ENCODE data around the gene RAB40C.

RAB40C gene, protein sequence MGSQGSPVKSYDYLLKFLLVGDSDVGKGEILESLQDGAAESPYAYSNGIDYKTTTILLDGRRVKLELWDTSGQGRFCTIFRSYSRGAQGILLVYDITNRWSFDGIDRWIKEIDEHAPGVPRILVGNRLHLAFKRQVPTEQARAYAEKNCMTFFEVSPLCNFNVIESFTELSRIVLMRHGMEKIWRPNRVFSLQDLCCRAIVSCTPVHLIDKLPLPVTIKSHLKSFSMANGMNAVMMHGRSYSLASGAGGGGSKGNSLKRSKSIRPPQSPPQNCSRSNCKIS

GRCh38 chr16:589658-590187 is at the start of gene RAB40C:
Gene RAB40C, plus strand, starts transcription at chr16:590066. Its CDS starts 226 bp downstream, at chr16:590292.
- Histone ChIP-seq H3K36me3 (ENCODE audit: control insufficient read depth, insufficient read depth, low read length) (peaks cover 3% of the 10 kb centered on the region), H3K9ac (ENCODE audit: low read depth, low read length) (peak within 1 kb of the TSS; percentile 94), H3K4me3 (ENCODE audit: low read depth, low read length) (peak within 1 kb of the TSS; percentile 97), H3K27me3 (ENCODE audit: control insufficient read depth, insufficient read depth, low read length) (peaks cover 21% of the 10 kb centered on the region), H3K4me1 (ENCODE audit: control insufficient read depth, insufficient read depth, low read length) (no peaks in the 10 kb centered on the region), H3K9me3 (ENCODE audit: control insufficient read depth, insufficient read depth, low read length) (no peaks in the 10 kb centered on the region)

- Histone ChIP-seq H3K4me1 (ENCODE audit: control insufficient read depth, insufficient read depth, low read length) (no peaks in the 10 kb centered on the region), H3K9ac (ENCODE audit: low read depth, low read length) (no peak overlapping the region), H3K36me3 (ENCODE audit: control insufficient read depth, insufficient read depth, low read length) (peaks cover 11% of the 10 kb centered on the region), H3K9me3 (ENCODE audit: control insufficient read depth, insufficient read depth, low read length) (no peaks in the 10 kb centered on the region), H3K4me3 (ENCODE audit: low read depth, low read length) (no peak overlapping the region), H3K27me3 (ENCODE audit: control insufficient read depth, insufficient read depth, low read length) (no peaks in the 10 kb centered on the region)
Observed at GRCh38 chr16:540645-541340, 49.1 kb upstream of the RAB40C start.

- H3K4me1 ChIP-seq (ENCODE audit: control insufficient read depth, insufficient read depth, low read length) = no peaks in the 10 kb centered on the region
- H3K36me3 ChIP-seq (ENCODE audit: control insufficient read depth, insufficient read depth, low read length) = peaks cover 14% of the 10 kb centered on the region
- no peaks in the 10 kb centered on the region for H3K9me3 ChIP-seq (ENCODE audit: control insufficient read depth, insufficient read depth, low read length)
- H3K9ac ChIP-seq (ENCODE audit: low read depth, low read length) = no peak overlapping the region
- no peak overlapping the region for H3K4me3 ChIP-seq (ENCODE audit: low read depth, low read length)
- H3K27me3 ChIP-seq (ENCODE audit: control insufficient read depth, insufficient read depth, low read length) = no peaks in the 10 kb centered on the region
Observed at GRCh38 chr16:543301-544164, 46.3 kb upstream of the RAB40C start.

GRCh38 chr16:544517-544916 is 45.3 kb upstream of the RAB40C start:
- Histone ChIP-seq H3K9ac (ENCODE audit: low read depth, low read length) (no peak overlapping the region), H3K4me3 (ENCODE audit: low read depth, low read length) (no peak overlapping the region), H3K27me3 (ENCODE audit: control insufficient read depth, insufficient read depth, low read length) (no peaks in the 10 kb centered on the region), H3K9me3 (ENCODE audit: control insufficient read depth, insufficient read depth, low read length) (no peaks in the 10 kb centered on the region), H3K36me3 (ENCODE audit: control insufficient read depth, insufficient read depth, low read length) (peaks cover 17% of the 10 kb centered on the region), H3K4me1 (ENCODE audit: control insufficient read depth, insufficient read depth, low read length) (no peaks in the 10 kb centered on the region)

GRCh38 chr16:546909-547770 is 42.7 kb upstream of the RAB40C start:
- Histone ChIP-seq H3K36me3 (ENCODE audit: control insufficient read depth, insufficient read depth, low read length) (peaks cover 18% of the 10 kb centered on the region), H3K9ac (ENCODE audit: low read depth, low read length) (no peak overlapping the region), H3K4me1 (ENCODE audit: control insufficient read depth, insufficient read depth, low read length) (no peaks in the 10 kb centered on the region), H3K27me3 (ENCODE audit: control insufficient read depth, insufficient read depth, low read length) (no peaks in the 10 kb centered on the region), H3K9me3 (ENCODE audit: control insufficient read depth, insufficient read depth, low read length) (no peaks in the 10 kb centered on the region), H3K4me3 (ENCODE audit: low read depth, low read length) (no peak overlapping the region)

DNA sequence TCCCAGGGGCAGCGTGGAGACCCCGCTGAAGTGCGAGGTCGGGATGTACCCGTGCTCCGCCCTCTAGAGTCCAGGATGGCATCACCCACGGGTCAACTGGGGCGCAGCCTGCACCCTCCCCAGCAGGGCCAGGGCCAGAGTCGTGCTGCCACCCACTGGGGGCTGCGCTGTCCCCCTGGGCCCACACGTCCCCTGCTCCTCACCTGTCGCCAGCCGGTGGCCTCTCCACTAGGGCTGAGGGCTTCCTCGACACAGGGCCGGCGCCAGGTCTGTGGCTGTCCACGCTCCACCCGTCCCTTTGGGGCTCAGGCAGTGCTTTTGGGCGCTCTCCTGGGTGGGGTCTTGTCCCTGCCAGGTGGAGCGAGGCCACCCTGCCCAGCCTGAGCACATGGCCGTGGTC is 41.3 kb upstream of the RAB40C start:
- H3K9ac ChIP-seq (ENCODE audit: low read depth, low read length) = no peak overlapping the region

GRCh38 chr16:549544-550263 is 40.2 kb upstream of the RAB40C start:
- no peaks in the 10 kb centered on the region for H3K27me3 ChIP-seq (ENCODE audit: control insufficient read depth, insufficient read depth, low read length)

More for the DNA sequence above, 41.3 kb upstream of the RAB40C start:
- Histone ChIP-seq H3K9me3 (ENCODE audit: control insufficient read depth, insufficient read depth, low read length) (no peaks in the 10 kb centered on the region), H3K27me3 (ENCODE audit: control insufficient read depth, insufficient read depth, low read length) (no peaks in the 10 kb centered on the region), H3K36me3 (ENCODE audit: control insufficient read depth, insufficient read depth, low read length) (peaks cover 23% of the 10 kb centered on the region), H3K4me1 (ENCODE audit: control insufficient read depth, insufficient read depth, low read length) (no peaks in the 10 kb centered on the region), H3K4me3 (ENCODE audit: low read depth, low read length) (no peak overlapping the region)

GRCh38 chr16:551210-551609 is 38.7 kb upstream of the RAB40C start:
- no peaks in the 10 kb centered on the region for H3K4me1 ChIP-seq (ENCODE audit: control insufficient read depth, insufficient read depth, low read length)
- no peak overlapping the region for H3K4me3 ChIP-seq (ENCODE audit: low read depth, low read length)
- no peaks in the 10 kb centered on the region for H3K27me3 ChIP-seq (ENCODE audit: control insufficient read depth, insufficient read depth, low read length)
- H3K9ac ChIP-seq (ENCODE audit: low read depth, low read length) = no peak overlapping the region
- H3K36me3 ChIP-seq (ENCODE audit: control insufficient read depth, insufficient read depth, low read length) = peaks cover 23% of the 10 kb centered on the region
- no peaks in the 10 kb centered on the region for H3K9me3 ChIP-seq (ENCODE audit: control insufficient read depth, insufficient read depth, low read length)

More at GRCh38 chr16:549544-550263, 40.2 kb upstream of the RAB40C start:
- H3K4me3 ChIP-seq (ENCODE audit: low read depth, low read length) = no peak overlapping the region
- peaks cover 23% of the 10 kb centered on the region for H3K36me3 ChIP-seq (ENCODE audit: control insufficient read depth, insufficient read depth, low read length)
- no peaks in the 10 kb centered on the region for H3K9me3 ChIP-seq (ENCODE audit: control insufficient read depth, insufficient read depth, low read length)
- H3K9ac ChIP-seq (ENCODE audit: low read depth, low read length) = no peak overlapping the region
- no peaks in the 10 kb centered on the region for H3K4me1 ChIP-seq (ENCODE audit: control insufficient read depth, insufficient read depth, low read length)

DNA sequence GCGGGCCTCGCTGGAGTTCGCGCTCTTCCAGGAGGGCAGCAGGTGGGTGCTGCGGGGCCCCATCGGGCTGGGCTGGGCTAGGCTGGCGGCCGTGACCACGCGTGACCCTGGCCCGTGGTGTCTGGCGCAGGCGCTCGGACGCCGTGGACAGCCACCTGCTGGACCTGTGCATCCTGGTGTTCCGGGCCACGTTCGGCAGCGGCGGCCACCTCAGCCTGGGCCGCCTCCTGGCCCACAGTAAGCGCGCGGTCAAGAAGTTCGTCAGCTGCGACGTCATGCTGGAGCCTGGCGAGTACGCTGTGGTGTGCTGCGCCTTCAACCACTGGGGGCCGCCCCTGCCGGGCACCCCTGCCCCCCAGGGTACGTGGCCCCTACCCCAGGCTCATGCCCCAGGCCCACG is 37.7 kb upstream of the RAB40C start:
- H3K9me3 ChIP-seq (ENCODE audit: control insufficient read depth, insufficient read depth, low read length) = no peaks in the 10 kb centered on the region
- H3K36me3 ChIP-seq (ENCODE audit: control insufficient read depth, insufficient read depth, low read length) = peaks cover 21% of the 10 kb centered on the region
- H3K9ac ChIP-seq (ENCODE audit: low read depth, low read length) = no peak overlapping the region
- H3K27me3 ChIP-seq (ENCODE audit: control insufficient read depth, insufficient read depth, low read length) = no peaks in the 10 kb centered on the region
- H3K4me1 ChIP-seq (ENCODE audit: control insufficient read depth, insufficient read depth, low read length) = no peaks in the 10 kb centered on the region
- no peak overlapping the region for H3K4me3 ChIP-seq (ENCODE audit: low read depth, low read length)

GRCh38 chr16:553601-554296 is 36.1 kb upstream of the RAB40C start:
- H3K36me3 ChIP-seq (ENCODE audit: control insufficient read depth, insufficient read depth, low read length) = peaks cover 12% of the 10 kb centered on the region

More at GRCh38 chr16:553601-554296, 36.1 kb upstream of the RAB40C start:
- H3K9ac ChIP-seq (ENCODE audit: low read depth, low read length) = no peak overlapping the region
- H3K9me3 ChIP-seq (ENCODE audit: control insufficient read depth, insufficient read depth, low read length) = no peaks in the 10 kb centered on the region
- no peaks in the 10 kb centered on the region for H3K4me1 ChIP-seq (ENCODE audit: control insufficient read depth, insufficient read depth, low read length)
- no peak overlapping the region for H3K4me3 ChIP-seq (ENCODE audit: low read depth, low read length)
- no peaks in the 10 kb centered on the region for H3K27me3 ChIP-seq (ENCODE audit: control insufficient read depth, insufficient read depth, low read length)

Data from iPS-15b (cell line).